Epithelial cell of esophagus (primary cell): ENCODE data around the gene SCYGR5.

Source experiments
- DNase-seq: peaks from one replicate; pipeline ENCODE4 v3.0.0; 2010; ENCODE audit warnings: low read depth
- H3K4me3 ChIP-seq: 2 replicates; pipeline ENCODE4 v1.5.1; 2011; ENCODE audit warnings: mild to moderate bottlenecking, low read length, control low read depth
- TF ChIP-seq, protein P1 (sequence below): IDR thresholded peaks from 2 replicates; pipeline ENCODE4 v1.5.1; 2011; ENCODE audit warnings: low read depth, mild to moderate bottlenecking, low read length, control low read depth, inconsistent platforms; ENCODE audit not compliant: insufficient read depth; ENCODE audit errors: missing control alignments

The SCYGR5 gene

DNA sequence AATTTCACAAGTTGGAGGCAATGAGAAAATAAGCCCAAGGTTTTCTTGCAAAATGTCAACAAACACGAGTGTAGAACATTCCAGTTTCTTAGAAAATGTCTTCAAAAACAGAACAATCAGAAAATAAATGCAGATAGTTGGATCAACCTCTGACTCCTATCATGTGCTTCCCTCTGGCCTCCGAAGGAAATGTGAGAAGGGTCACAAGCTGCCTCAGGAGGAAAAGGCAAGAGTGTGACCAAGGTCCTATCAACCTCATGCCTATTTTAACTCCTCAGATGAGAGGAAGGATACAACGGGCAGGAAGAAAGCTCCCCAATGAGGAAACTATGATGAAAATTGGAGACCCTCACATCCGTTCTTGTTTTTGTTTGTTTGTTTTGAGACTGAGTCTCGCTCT lies 7.9 kb downstream of the SCYGR5 start:
- DNase-seq, result no peak
- no peak overlapping the region for H3K4me3 ChIP-seq
- TF ChIP-seq, protein P1, sequence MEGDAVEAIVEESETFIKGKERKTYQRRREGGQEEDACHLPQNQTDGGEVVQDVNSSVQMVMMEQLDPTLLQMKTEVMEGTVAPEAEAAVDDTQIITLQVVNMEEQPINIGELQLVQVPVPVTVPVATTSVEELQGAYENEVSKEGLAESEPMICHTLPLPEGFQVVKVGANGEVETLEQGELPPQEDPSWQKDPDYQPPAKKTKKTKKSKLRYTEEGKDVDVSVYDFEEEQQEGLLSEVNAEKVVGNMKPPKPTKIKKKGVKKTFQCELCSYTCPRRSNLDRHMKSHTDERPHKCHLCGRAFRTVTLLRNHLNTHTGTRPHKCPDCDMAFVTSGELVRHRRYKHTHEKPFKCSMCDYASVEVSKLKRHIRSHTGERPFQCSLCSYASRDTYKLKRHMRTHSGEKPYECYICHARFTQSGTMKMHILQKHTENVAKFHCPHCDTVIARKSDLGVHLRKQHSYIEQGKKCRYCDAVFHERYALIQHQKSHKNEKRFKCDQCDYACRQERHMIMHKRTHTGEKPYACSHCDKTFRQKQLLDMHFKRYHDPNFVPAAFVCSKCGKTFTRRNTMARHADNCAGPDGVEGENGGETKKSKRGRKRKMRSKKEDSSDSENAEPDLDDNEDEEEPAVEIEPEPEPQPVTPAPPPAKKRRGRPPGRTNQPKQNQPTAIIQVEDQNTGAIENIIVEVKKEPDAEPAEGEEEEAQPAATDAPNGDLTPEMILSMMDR, result no peak

DNA sequence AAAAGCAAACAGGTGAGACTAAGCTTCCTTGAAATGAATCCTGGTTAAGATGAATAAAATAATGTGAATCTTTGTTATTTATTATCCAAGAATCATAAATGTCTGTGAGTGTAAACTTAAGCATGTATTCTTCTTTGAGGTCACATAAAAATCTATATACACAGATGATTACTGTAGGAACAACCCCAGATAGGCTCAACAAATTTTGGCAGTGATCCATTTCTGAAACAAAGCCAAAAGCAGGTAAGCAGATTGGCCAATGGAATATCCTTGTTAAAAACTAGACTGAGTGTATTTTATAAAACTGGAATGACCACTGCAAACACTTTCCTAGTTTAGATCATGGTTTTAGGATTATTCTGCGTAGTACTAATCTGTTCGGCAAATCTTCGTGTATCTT lies 11.3 kb downstream of the SCYGR5 start:
- no peak overlapping the region for H3K4me3 ChIP-seq
- TF ChIP-seq, protein P1, result no peak
- DNase-seq, result no peak

DNA sequence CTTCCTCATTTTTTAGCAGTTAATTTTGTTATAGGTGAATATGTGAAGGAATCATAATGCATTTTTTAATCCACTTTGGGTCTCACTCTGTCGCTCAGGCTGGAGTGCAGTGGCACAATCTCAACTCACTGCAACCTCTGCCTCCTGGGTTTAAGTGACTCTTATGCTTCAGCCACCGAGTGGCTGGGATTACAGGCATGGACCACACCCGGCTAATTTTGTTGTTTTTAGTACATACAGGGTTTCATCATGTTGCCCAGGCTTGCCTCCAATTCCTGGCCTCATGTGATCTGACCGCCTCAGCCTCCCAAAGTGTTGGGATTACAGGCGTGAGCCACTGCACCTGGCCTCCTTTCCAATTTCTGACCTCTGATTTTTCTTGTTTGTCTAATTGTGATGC lies 17.7 kb downstream of the SCYGR5 start:
- TF ChIP-seq, protein P1, result no peak
- no peak overlapping the region for H3K4me3 ChIP-seq
- peak; percentile 41 for DNase-seq

DNA sequence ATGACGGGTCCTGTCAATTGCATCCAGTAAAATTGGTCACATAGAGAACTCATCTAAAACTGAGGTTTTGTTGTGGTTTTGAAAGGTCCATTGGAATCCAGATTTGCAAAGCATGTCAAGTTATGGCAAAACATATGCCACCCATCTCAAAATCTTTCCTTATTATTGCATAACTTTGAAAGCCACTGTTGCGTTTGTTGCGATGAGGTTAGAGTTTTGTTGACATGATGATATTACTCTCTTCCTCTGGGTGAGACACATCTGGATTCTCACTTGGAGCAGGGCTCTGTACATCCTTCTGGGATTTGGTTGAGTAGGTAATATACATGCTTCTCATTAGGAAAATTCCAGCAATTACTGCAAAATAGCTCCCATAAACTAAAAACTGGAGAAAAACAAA lies 20.6 kb downstream of the SCYGR5 start:
- no peak overlapping the region for H3K4me3 ChIP-seq
- DNase-seq, result no peak
- TF ChIP-seq, protein P1, result no peak

DNA sequence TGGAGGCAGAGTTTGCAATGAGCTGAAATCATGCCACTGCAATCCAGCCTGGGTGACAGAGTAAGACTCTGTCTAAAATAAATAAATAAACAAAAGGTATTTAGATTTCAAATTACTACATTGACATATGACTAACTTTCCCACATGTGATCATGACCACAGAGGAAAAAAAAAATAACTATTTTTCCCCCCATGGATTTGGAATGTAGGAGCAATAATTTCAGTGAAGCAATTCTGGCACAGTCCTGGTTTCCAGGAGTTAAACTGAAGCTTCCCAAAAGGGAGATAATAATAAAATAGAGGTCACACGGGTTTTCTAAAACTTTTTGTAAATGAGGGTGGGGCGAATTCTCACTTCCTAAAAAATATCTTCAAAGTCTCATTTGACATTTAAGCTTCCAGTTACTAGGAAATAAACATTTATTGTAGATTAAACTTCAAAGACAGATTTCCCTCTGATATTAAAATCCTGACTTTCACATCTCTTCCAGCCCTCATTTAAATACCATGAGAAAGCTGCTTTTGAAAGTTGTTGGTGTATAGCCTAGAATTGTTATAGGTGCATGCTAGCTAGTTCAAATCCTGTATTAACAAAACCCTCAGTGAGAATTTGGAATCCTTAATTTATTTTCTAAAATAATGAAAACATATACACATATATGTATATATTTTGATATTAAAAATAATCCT lies 30.5 kb downstream of the SCYGR5 start:
- no peak for DNase-seq
- TF ChIP-seq, protein P1, result no peak

DNA sequence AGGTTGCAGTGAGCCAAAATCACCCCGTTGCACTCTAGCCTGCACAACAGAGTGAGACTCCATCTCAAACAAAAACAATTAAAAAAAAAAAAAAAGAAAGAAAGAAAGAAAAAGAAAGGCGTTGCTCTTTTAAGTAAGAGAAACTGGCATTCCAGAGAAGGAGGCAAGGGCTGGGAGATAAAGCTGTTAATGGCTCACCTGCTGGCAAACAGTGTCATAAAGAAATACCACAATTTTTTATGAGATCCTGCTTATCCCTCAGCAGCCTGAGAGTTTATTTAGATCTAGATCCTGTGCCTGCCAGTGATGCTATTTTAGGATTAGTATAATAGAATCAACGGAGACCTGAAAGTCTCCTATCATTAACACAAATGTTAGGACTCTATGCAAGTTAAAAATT lies 35.0 kb downstream of the SCYGR5 start:
- DNase-seq, result no peak
- TF ChIP-seq, protein P1, result no peak
- H3K4me3 ChIP-seq, result no peak overlapping the region

More for the DNA sequence above, 30.5 kb downstream of the SCYGR5 start:
- H3K4me3 ChIP-seq, result no peak overlapping the region

- peak; percentile 91 for DNase-seq
- no peak overlapping the region for H3K4me3 ChIP-seq
- TF ChIP-seq, protein P1, result no peak
Observed at GRCh38 chr2:227703280-227703732, 36.7 kb downstream of the SCYGR5 start.
